DMS153 treated with DMSO at 0.1 percent for 48 hours (cell line): ENCODE measurements around the gene MRC1.
"Not testable (repeated sequence)": the region's sequence is repeated elsewhere in the genome, so short reads cannot be mapped to it uniquely, and the experiment has no call there.

Experiments
- DNase-seq: peaks from one replicate; lab custom pipeline; 2025; ENCODE audit not compliant: unreplicated experiment; lab: John Stamatoyannopoulos, UW

Gene MRC1

DNA sequence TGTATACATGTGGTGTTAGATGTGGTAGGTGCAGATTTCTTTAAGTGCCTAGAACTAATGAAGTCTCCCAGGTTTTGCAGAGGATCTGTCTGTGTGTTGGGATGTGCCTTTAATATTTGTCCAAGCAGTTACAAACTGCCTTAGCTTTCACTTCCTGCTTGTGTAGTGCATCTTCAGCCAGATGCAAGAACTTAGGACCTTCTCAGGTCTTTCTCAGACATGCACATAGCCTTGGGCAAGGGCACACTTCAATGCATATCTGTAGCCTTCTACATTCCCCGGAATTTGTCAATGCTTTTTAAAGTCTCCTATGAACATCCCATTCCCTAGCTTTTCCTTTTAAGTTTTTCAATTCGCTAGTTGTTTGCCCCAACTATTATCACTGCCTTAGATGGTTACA is 95.4 kb downstream of the MRC1 start:
- DNase-seq = no peak

DNA sequence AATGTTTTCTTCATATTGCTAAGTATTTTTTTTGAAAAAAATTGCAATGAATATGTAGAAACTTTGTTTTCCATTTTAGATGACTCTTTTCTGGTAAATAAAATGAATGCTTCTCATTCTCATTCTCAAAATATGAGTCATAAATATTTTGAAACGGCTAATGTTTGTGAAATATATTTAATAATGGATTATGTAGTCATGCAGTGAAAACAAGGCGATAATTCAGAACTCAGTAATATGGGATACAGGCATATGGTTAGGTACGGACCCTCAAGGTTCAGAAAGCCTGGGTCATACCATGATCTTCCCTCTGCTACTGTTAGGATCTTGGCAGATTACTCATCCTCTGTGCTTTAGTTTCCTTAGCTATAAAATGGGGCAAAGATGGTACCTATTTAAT is 96.3 kb downstream of the MRC1 start:
- DNase-seq = no peak

DNA sequence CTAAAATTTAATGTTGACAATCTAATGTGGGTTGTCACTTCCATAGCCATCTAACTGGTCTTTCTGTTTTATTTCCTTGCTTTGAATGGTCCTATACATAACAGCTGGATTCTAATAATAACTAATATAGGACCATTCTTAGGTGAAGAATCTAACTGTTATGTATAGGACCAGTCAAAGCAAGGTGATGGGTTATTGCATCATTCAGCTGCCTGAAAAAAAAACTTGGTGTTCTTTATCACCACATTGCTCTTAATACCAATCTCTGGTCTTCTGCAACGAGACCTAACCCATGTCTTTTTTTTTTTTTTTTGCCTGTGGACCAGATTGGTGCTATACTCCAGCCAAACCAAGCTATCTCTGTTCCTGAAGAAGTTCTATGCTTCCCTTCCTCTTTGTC is 96.9 kb downstream of the MRC1 start:
- DNase-seq = no peak

DNA sequence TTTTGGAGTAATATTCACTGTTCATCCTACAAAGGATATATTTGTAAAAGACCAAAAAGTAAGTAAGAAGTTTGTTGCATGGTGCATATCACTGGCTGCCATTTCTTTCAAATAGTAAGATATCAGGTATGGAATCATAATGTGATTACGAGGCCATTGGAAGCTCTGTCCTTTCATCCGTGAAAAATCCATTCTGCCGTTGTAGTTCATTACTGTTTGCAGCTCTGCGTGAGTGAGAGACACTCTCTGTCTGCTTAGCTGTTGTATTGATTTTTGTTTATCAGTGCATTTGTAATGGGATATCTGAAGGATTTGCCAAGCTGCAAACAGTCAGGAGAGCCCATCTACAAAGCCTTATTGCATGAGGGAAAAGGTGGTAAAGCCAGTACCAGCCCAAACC is 98.5 kb downstream of the MRC1 start:
- DNase-seq = no peak

DNA sequence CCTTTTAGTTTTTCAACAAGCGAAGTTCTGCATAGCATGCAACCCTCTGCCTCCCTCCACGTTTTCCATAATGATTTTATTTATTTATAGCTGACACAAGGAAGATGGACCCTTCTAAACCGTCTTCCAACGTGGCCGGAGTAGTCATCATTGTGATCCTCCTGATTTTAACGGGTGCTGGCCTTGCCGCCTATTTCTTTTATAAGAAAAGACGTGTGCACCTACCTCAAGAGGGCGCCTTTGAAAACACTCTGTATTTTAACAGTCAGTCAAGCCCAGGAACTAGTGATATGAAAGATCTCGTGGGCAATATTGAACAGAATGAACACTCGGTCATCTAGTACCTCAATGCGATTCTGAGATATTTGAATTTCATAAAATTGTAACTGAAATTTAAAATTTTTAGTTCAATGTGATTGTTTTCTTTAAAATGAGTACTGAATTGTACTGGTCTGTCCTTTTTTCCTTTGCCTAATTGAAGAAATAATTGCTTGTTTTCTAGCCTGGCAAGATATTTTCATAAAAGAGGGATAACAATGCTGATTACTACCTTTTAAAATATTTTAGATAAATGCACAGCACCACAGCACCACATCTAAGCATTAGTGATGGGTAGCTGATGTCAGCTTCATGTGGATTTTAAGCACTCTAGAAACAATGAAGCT is 101.1 kb downstream of the MRC1 start:
- no peak for DNase-seq

DNA sequence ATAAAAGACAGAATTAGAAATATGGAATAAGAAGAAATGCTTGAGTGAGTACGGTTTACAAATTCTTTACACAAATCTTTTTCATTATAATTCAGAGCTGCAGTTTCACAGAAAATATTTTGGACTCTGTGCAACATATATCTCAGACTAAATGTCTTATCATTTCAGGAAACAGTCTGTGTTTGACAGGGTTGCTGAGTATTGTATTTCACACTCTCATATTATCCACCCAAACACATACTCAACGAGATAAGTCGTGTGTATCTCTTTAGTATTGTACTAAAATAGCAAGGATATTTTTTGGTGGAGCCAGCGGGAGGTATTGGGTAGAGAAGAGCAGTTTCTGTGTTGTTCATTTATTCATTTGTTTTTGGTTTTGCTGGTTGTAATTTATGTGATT is 103.6 kb downstream of the MRC1 start:
- no peak for DNase-seq

DNA sequence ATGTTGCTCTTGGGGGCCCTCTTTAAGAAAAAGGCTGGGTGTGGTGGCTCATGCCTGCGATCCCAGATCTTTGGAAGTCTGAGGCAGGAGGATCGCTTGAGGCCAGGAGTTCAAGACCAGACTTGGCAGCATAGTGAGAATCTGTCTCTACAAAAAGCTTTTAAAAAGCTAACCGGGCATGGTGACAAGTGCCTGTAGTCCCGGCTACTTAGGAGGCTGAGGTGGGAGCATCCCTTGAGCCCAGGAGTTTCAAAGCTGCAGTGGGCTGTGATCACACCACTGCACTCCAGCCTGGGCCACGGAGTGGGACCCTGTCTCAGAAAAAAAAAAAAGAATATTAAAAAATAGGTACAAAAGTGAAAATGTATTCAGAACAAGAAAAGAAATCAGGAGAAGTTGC is 104.5 kb downstream of the MRC1 start:
- DNase-seq = no peak

DNA sequence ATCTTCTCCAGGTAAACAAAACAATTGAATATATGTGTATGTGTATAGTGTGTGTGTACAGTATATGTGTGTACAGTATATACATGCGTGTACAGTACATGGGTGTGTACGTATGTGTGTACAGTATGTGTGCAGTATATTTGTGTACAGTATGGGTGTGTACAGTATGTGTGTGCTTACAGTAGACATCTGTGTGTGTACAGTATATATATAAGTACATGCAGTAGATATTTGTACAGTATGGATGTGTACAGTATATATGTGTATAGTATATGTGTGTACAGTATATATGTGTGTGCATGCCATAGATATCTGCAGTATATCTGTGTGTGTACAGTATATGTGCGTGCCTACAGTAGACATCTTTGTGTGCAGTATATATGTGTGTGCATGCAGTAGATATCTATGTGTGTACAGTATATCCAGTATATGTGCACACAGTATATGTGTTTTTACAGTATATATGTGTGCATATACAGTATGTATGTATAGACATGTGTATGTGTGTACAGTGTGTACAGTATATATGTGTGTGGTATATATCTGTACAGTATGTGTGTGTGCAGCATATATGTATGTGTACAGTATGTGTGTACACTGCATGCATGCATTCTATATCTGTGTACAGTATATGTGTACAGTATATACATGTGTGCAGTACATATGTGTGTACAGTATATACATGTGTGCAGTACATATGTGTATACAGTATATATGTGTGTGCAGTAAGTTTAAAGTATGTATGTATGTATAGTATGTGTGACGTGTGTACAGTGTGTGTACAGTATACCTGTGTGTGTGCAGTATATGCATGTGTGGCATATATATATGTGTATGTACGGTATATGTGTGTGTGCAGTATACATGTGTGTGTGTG is 105.3 kb downstream of the MRC1 start:
- DNase-seq = no peak

DNA sequence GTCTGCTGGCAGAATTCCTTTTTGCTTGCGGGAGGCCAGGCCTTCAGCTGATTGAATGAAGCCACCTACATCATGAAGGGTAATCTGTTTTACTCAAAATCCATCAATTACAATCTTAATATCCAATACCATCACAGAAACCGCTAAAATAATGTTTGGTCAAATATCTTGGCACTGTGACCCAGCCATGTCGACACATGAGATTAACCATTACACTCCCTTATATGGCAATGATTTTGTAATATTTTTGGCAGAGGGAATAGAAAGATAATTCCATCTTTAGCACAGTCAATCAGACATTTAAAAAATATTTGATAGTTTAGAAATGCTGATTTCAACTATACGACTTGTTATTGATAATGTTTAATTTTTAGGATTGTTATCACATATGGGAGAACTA is 106.0 kb downstream of the MRC1 start:
- DNase-seq = no peak

DNA sequence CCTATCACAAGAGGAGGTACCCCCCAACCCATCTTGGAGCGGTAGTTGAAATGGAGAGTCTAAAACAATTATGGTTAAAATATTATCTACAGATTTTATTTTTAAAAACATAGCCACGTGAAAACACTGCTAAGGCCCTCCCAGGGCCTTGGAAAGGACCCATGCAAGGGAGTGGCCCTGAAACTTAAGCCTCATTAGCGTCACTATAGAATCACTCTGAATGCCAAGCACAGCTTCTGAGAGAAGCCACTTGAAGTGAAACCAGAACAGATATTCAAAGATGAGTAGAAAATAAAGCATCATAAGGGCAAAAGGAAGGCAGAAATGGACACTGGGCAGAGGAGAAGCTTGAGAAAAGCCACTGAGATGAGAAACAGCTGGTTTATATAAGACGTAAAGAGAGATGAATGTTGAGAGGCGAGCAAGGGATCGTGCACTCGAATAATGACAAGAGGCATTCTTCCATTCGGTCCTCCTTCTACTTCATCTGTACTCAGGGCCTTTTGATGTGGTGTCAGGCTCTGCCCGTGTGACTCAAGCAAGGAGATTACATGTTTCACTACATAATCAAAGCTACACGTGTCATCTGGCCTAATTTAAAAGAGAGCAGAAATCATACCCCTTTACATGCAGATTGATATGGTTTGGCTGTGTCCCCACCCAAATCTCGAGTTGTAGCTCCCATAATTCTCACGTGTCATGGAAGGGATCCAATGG is 109.2 kb downstream of the MRC1 start:
- DNase-seq = no peak

DNA sequence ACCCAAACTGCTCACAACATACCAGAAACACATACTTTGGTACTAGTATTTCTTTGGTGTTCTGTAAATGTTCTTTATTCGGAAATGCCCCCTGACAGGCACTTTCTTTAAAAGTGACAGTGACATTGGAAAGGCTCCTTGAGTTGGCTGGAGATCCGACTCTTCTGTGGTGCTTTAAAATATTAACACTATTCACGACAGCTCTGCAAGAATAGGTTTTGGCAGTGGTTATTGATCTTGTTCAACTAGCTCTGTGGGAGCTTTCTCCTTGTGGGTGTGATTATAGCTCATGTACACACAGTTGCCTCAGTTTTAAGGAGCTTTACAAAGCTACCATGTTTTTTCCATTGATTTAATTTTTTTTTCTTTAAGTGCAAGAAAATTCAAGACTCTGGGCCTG is 112.2 kb downstream of the MRC1 start:
- no peak for DNase-seq

DNA sequence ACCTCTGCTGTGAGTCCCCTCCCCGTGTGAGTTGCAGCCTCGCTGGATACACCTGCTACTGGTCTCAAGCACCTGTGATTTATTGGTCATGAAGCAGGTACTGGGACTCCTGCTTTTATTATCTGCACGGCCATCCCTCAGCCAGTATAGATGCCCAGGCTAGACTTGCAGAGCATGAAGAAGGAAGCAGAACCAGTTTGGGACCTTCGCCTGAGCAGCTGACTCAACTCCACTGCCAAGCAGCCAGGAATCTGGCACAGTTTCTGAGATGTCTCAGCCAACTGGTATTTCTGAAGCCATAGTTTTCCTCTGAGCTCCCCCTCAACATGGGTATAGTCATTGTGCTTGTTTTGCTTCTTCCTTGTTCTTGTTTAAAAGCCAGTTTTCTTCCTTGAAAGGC is 114.6 kb downstream of the MRC1 start:
- DNase-seq = peak; percentile 6

DNA sequence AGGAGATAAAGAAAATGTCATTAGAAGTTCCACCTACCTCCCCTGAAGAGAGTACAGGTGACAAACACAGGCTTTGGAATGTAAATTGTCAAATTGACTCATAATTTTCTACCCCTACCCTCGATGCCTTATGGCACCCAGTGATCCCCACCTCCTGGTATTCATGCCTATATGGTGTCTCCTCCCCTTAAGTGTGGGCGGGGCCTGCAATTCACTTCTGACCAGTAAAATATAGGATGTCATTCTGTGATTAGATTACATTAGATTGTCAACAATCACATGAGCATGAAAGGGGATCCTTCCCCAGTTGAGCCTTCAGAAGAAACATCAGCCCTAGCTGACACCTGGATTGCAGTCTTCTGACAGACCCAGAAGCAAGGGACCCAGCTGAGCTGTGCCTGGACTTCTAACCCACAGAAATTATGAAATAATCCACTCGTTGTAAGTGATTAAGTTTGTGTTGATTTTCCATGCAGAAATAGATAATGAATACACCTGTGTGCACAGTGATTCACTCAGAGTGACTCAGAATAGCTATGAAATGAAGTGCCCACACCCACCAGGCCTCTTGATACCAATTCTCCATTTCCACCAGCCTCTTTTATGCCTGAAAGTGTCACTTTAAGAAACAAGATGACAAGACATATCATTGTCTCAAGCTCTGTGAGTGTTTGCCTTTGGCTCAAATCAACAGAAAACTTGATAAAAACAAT is 134.0 kb downstream of the MRC1 start:
- DNase-seq = no peak

DNA sequence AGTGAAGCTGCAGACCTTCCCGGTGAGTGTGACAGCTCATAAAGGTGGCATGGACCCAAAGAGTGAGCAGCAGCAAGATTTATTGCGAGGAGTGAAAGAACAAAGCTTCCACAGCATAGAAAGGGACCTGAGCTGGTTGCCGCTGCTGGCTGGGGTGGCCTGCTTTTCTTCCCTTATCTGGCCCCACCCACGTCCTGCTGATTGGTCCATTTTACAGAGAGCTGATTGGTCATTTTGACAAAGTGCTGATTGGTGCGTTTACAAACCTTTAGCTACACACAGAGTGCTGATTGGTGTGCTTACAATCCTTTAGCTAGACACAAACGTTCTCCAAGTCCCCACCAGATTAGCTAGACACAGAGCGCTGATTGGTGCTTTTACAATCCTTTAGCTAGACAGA is 141.1 kb downstream of the MRC1 start:
- DNase-seq = not testable (repeated sequence)

DNA sequence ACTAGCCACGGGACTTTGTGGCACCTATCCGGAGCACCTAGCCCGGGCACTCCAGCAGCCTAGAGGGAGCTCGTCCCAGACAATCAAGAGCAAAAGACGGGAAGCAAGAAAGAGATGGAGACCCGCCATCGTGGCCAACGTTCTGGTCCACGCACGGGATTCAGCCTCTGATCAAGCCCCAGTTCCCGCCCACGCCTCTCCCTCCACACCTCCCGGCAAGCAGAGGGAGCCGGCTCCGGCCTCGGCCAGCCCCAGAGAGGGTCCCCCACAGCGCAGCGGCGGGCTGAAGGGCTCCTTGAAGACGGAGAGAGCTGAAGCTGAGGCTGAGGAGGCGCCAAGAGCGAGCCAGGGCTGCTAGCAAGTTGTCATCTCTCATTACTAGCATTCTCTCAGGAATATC is 141.6 kb downstream of the MRC1 start:
- no peak for DNase-seq

DNA sequence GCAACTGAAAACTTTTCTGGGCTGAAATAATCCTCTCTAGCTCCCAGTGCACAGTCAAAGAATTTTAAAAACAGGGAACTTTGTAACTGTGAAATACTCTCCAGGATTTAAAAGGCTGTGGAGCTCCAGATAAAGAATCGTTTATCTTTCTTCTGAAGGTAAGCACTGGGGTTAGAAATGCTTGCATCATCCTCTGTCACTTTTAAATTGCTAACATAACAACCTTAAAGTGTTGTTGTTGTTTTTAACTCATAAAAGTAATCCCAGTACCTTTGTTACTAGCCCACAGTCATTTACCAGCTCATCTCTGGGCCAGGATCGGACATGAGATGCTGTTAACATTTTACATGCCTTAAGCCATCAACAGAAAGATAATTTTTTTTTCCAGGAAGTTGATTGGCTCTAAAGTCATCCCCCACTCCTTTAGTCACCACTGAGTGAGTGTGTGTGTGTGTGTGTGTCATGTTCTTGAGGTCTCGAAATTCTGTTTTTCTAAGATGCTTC is 142.8 kb downstream of the MRC1 start, which contains the start of gene SLC39A12:
SLC39A12 (plus strand) TSS at position 51 of the 504 bp plus-strand sequence. CDS start 1,359 bp downstream, outside the sequence.
- no peak for DNase-seq

DNA sequence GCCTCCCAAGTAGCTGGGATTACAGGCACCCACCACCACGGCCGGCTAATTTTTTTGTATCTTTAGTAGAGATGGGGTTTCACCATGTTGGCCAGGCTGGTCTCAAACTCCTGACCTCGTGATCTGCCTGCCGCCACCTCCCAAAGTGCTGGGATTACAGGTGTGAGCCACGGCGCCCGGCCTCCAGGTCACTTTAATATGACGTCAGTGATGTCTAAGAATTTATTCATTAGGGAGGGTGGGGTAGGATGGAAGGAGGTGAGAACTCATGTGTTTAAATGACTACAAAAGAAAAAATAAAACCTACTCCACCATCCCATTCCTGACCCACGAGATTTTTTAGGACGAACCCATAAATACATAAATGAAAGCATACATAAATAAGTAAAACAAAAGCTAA is 145.2 kb downstream of the MRC1 start:
- DNase-seq = not testable (repeated sequence)

DNA sequence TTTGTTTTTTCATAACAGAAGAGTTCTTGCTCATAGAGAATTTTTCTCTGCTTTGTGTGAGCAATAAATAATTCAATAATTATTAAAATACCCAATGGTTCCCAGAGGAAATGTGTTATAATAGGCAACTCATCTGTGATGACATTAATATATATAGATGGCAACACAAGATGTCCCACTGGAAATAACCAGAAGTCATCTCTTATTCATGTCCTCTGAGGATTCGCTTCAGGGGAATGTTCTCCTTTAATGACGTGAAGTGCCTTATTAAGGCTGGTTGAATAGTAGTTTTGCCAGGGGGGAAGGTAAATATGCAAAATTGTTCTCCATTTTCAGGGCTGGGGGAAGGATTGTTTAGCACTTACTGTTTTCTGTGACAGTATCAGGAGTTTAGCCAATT is 145.7 kb downstream of the MRC1 start:
- DNase-seq = no peak

DNA sequence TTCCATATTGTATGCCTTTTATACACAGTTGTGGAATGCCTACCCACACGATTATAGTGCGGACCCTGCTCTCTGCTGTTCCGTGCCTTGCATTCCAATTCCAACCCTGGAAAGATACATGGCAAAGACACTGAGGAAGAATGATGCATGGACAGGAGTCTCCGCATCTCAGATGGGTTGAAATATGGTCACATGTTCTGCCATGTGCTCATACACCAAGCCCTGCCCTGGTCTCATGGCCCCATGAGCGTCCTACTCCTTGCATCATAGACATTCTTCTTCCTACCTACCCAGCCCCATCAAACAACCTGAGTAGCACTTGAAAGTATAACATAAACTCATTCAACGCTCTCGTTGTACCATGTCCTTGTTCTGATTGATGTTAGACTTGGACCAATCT is 148.9 kb downstream of the MRC1 start:
- DNase-seq = no peak

DNA sequence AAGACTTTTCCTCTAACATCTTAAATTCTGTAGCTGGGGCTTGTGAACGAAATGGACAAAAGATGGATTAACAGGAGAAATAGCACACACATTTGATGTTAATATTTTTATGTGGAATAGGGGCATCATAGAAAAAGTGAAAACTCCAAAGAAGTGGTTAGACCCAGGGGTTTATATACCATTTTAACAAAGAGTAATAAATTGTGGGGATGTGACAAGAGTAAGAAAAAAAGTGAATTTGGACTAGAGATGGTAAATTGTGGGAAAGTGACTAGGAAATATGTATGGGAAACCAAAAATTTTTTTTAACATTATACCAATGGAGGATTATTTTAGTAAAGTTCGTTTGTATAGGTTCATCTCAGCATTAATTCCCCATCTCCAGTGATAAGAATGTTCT is 150.7 kb downstream of the MRC1 start:
- no peak for DNase-seq
